Liver (tissue), 6 donors: ENCODE measurements around the gene RANBP6. TPM values are rescaled to one million over a fixed set of nuclear protein-coding genes. Genes with fewer than 3 reads are reported as not detected.

Experiments used
- ATF3 ChIP-seq: IDR thresholded peaks from 2 replicates; pipeline ENCODE4 v1.6.1; 2016; ENCODE audit warnings: antibody characterized with exemption
- EGR1 ChIP-seq, 2 donors: IDR thresholded peaks; 2 replicates each; pipeline ENCODE4 v1.6.1; 2016 to 2018; ENCODE audit warnings: antibody characterized with exemption in 2 of 2, low read depth in 2 of 2
- FOXA1 ChIP-seq: IDR thresholded peaks from 2 replicates; pipeline ENCODE4 v1.6.1; 2016; ENCODE audit warnings: antibody characterized with exemption
- GABPA ChIP-seq, 2 donors: IDR thresholded peaks in 1 of 2; conservative IDR thresholded peaks in 1 of 2; 2 replicates each; pipeline ENCODE4 v1.6.1; 2016; ENCODE audit warnings: antibody characterized with exemption in 2 of 2, mild to moderate bottlenecking in 1 of 2, moderate library complexity in 1 of 2
- HNF4A ChIP-seq, 2 donors: conservative IDR thresholded peaks; 2 replicates each; pipeline ENCODE4 v1.6.1; 2016; ENCODE audit warnings: antibody characterized with exemption in 2 of 2, mild to moderate bottlenecking in 2 of 2
- JUND ChIP-seq, 2 donors: IDR thresholded peaks; 2 replicates each; pipeline ENCODE4 v1.6.1; 2016; ENCODE audit warnings: antibody characterized with exemption in 2 of 2
- NR2F2 ChIP-seq: IDR thresholded peaks from 2 replicates; pipeline ENCODE4 v1.6.1; 2016; ENCODE audit warnings: antibody characterized with exemption
- TAF1 ChIP-seq: conservative IDR thresholded peaks from 2 replicates; pipeline ENCODE4 v1.6.1; 2016; ENCODE audit warnings: antibody characterized with exemption, mild to moderate bottlenecking
- ZBTB33 ChIP-seq: IDR thresholded peaks from 2 replicates; pipeline ENCODE4 v1.6.1; 2016; ENCODE audit warnings: antibody characterized with exemption
- polyA plus RNA-seq, 2 donors: library from polyadenylated mRNA; stranded (reverse) in 1 of 2; unstranded in 1 of 2; fragments of 200-250 nt in 1 of 2; fragments of >200 nt in 1 of 2; fragmentation: Nextera tagmentation in 1 of 2; extraction: Ambion mirVana in 1 of 2; gene quantifications; one replicate each; pipeline versions ENCODE4 v1.2.1 to v1.2.3, GENCODE V29; 2013 to 2015
- small RNA-seq: library from RNA; depleted of rRNA; stranded (forward); fragments of <200 nt; gene quantifications from one replicate; pipeline ENCODE3, GENCODE V24; 2014
- total RNA-seq, 2 donors: library from RNA; depleted of rRNA; stranded (reverse); fragments of >200 nt; gene quantifications; one replicate each; pipeline ENCODE4 v1.2.3, GENCODE V29; 2014
- donor health status: healthy.
- donor health status: healthy.
- donor health status: healthy.

Gene RANBP6
- total and polyA plus RNA-seq, 4 donors, result 6.2 to 15.9 (median 11.1) TPM

DNA sequence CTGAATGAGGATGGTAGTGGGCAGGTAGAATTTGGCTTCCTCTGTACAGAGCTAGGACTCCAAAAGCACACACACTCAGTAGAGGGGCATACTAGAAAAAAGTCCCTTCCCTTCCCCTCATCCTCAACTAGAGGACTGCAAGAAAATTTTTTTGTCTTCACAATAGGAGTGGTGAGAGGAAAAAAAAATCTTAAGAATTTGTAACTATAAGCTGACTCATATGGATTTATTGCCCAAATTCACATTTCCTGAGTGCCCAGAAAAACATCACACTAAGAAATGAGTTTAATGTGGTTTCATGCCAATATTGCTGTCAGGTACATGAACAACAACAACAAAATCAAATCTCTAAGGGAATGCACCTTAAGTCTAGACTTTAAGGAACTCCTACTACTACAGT, 43.7 kb downstream of the RANBP6 start (continued):
- TF ChIP-seq ZBTB33 (no peak), JUND (IDR thresholded peaks at IDR 0.05) (no peak), GABPA (IDR thresholded peaks at IDR 0.05 in 1 of 2, conservative IDR thresholded peaks at IDR 0.05 in 1 of 2) (no peak), HNF4A (conservative IDR thresholded peaks at IDR 0.05) (no peak), NR2F2 (no peak), EGR1 (IDR thresholded peaks at IDR 0.05; ENCODE audit: low read depth in 2 of 2) (no peak), ATF3 (no peak), TAF1 (no peak), FOXA1 (no peak)

Small RNA genes within 50 kb of the gene (small RNA-seq; reads per million reads assigned to genes)
- not detected for gene MIR4665

Other genes with a start within 250 kb of the RANBP6 start
- 10 to 100 TPM; 14.7 to 19.5 TPM for gene ERMP1, start 182.5 kb downstream of the RANBP6 start, total RNA-seq
- gene ERMP1, start 182.5 kb downstream of the RANBP6 start, polyA plus RNA-seq, result 1 to 10 TPM; 2.7 to 4.6 TPM
- gene MLANA, start 124.7 kb downstream of the RANBP6 start, total RNA-seq, result under 1 TPM; 0.05 to 0.25 TPM
- gene MLANA, start 124.7 kb downstream of the RANBP6 start, polyA plus RNA-seq, result under 1 TPM; 0.07 to 0.29 TPM
- 10 to 100 TPM; 15.3 to 20.0 TPM for gene IL33, start 200.2 kb upstream of the RANBP6 start, total RNA-seq
- 10 to 100 TPM; 13.6 to 17.4 TPM for gene IL33, start 200.2 kb upstream of the RANBP6 start, polyA plus RNA-seq